Measurements from ENCODE around the gene ID4.
"Not testable (repeated sequence)": the region's sequence is repeated elsewhere in the genome, so short reads cannot be mapped to it uniquely, and the experiment has no call there.

ID4 gene

GRCh38 chr6:19833947-19834346, 3.2 kb upstream of the ID4 start:
- no peak for DNase-seq (ENCODE audit: low read depth in 2 of 2)

GRCh38 chr6:19834858-19835257, 2.3 kb upstream of the ID4 start:
- DNase-seq (ENCODE audit: low read depth in 2 of 2) = no peak

- DNase-seq (ENCODE audit: low read depth in 2 of 2) = no peak
Observed at GRCh38 chr6:19835605-19836004, 1.6 kb upstream of the ID4 start.

GRCh38 chr6:19837511-19838441, 606 bp downstream of the ID4 start:
- DNase-seq (ENCODE audit: low read depth in 2 of 2) = no peak

- DNase-seq (ENCODE audit: low read depth in 2 of 2) = no peak
Observed at GRCh38 chr6:19838442-19839236, 1.5 kb downstream of the ID4 start.

GRCh38 chr6:19839237-19839546, 2.0 kb downstream of the ID4 start:
- no peak for DNase-seq (ENCODE audit: low read depth in 2 of 2)

- DNase-seq (ENCODE audit: low read depth in 2 of 2) = no peak
Observed at GRCh38 chr6:19839788-19840187, 2.6 kb downstream of the ID4 start.

GRCh38 chr6:19841181-19841580, 4.0 kb downstream of the ID4 start:
- DNase-seq (ENCODE audit: low read depth in 2 of 2) = no peak

- DNase-seq (ENCODE audit: low read depth in 2 of 2) = no peak
Observed at GRCh38 chr6:19842030-19842615, 5.0 kb downstream of the ID4 start.

GRCh38 chr6:19844689-19845088, 7.5 kb downstream of the ID4 start:
- DNase-seq (ENCODE audit: low read depth in 2 of 2) = no peak

GRCh38 chr6:19845266-19846041, 8.3 kb downstream of the ID4 start:
- no peak for DNase-seq (ENCODE audit: low read depth in 2 of 2)

- DNase-seq (ENCODE audit: low read depth in 2 of 2) = no peak
Observed at GRCh38 chr6:19848465-19849029, 11.4 kb downstream of the ID4 start.

GRCh38 chr6:19849196-19849595, 12.0 kb downstream of the ID4 start:
- DNase-seq (ENCODE audit: low read depth in 2 of 2) = no peak

- DNase-seq (ENCODE audit: low read depth in 2 of 2) = no peak
Observed at GRCh38 chr6:19849755-19850154, 12.6 kb downstream of the ID4 start.

GRCh38 chr6:19851241-19852089, 14.3 kb downstream of the ID4 start:
- DNase-seq (ENCODE audit: low read depth in 2 of 2) = no peak

GRCh38 chr6:19852090-19852457, 14.9 kb downstream of the ID4 start:
- DNase-seq (ENCODE audit: low read depth in 2 of 2) = no peak

GRCh38 chr6:19852927-19853326, 15.8 kb downstream of the ID4 start:
- no peak for DNase-seq (ENCODE audit: low read depth in 2 of 2)

- DNase-seq (ENCODE audit: low read depth in 2 of 2) = not testable (repeated sequence)
Observed at GRCh38 chr6:19854421-19855015, 17.3 kb downstream of the ID4 start.

- DNase-seq (ENCODE audit: low read depth in 2 of 2) = no peak
Observed at GRCh38 chr6:19855536-19855935, 18.4 kb downstream of the ID4 start.

- DNase-seq (ENCODE audit: low read depth in 2 of 2) = no peak
Observed at GRCh38 chr6:19857139-19857538, 20.0 kb downstream of the ID4 start.

Data from activated CD4-positive, alpha-beta T cell treated with anti-CD3 and anti-CD28 coated beads for 24 hours (primary cell).